ENCODE data around the gene RFX1. TPM values are rescaled to one million over a fixed set of nuclear protein-coding genes. Genes with fewer than 3 reads are reported as not detected.
"Not testable (repeated sequence)": the region's sequence is repeated elsewhere in the genome, so short reads cannot be mapped to it uniquely, and the experiment has no call there.

Gene RFX1
- polyA plus RNA-seq, 1 donor from 2014 or later = 2.2 TPM

DNA sequence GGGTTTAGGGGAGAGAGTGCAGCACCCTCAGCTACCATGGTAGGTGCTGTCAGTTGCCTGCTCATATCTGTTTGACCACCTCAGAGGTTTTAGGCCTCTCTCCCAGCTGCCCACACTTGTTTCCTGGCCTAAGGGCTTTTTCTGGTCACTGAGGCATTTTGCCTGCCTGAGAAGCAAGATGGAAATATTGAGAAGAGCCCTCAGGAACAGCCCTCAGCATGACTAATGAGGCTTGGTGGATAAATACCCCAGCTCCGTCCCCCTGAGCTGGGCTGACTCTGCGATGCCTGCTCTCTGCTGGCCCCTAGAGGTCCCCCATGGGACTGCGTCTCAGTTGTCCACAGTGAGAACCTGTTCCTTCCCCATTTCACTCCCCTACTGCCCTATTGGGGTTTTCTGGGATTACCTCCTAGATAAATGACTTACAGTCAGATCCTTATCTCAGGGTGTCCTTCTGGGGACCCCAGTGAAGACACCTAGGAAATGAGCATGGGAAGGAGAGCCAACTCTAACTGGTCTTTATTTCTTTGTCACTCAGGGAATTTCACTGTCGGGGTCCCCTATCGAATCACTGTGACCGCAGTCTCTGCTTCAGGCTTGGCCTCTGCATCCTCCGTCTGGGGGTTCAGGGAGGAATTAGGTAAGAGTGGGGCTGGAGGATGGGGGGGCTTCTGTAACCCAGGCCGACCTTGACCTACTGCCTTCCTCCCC, 42.5 kb upstream of the RFX1 start:
- Histone ChIP-seq H3K4me3 (ENCODE audit: low read length) (no peak overlapping the region), H3K9me2 (ENCODE audit: insufficient read depth, low read length) (no peaks in the 10 kb centered on the region), H3K4me2 (ENCODE audit: low read length) (no peak overlapping the region), H3K79me2 (replicated peaks; ENCODE audit: insufficient read depth, low read length) (no peaks in the 10 kb centered on the region), H3K9ac (ENCODE audit: low read length) (no peak overlapping the region), H3K9me3 (ENCODE audit: low read length) (no peaks in the 10 kb centered on the region), H4K20me1 (ENCODE audit: insufficient read depth) (no peaks in the 10 kb centered on the region), H2AFZ (ENCODE audit: low read depth, low read length) (no peak overlapping the region), H3F3A (ENCODE audit: insufficient read depth, low read length, poor library complexity, severe bottlenecking) (no peaks in the 10 kb centered on the region), H3K27ac (ENCODE audit: low read length) (no peak overlapping the region), H3K36me3 (ENCODE audit: insufficient read depth, low read length) (no peaks in the 10 kb centered on the region), H3K27me3 (ENCODE audit: insufficient read depth, low read depth, low read length) (no peaks in the 10 kb centered on the region)
- TF ChIP-seq, protein P1, sequence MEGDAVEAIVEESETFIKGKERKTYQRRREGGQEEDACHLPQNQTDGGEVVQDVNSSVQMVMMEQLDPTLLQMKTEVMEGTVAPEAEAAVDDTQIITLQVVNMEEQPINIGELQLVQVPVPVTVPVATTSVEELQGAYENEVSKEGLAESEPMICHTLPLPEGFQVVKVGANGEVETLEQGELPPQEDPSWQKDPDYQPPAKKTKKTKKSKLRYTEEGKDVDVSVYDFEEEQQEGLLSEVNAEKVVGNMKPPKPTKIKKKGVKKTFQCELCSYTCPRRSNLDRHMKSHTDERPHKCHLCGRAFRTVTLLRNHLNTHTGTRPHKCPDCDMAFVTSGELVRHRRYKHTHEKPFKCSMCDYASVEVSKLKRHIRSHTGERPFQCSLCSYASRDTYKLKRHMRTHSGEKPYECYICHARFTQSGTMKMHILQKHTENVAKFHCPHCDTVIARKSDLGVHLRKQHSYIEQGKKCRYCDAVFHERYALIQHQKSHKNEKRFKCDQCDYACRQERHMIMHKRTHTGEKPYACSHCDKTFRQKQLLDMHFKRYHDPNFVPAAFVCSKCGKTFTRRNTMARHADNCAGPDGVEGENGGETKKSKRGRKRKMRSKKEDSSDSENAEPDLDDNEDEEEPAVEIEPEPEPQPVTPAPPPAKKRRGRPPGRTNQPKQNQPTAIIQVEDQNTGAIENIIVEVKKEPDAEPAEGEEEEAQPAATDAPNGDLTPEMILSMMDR (IDR thresholded peaks at IDR 0.05; ENCODE audit: poor library complexity, severe bottlenecking) = peak; percentile 62
- TF ChIP-seq RAD21 (conservative IDR thresholded peaks at IDR 0.05) = no peak

DNA sequence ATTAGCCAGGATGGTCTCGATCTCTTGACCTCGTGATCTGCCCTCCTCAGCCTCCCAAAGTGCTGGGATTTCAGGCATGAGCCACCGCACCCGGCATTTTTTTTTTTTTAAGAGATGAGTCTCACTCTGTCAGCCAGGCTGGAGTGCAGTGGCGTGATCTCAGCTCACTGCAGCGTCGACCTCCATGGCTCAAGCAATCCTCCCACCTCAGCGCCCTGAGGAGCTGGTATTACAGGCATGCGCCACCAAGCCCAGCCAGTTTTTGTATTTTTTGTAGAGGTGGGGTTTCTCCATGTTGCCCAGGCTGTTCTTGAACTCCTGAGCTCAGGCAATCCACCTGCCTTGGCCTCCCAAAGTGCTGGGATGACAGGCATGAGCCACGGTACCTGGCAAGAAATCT, 41.7 kb upstream of the RFX1 start:
- not testable (repeated sequence) for H3K9me3 ChIP-seq (ENCODE audit: low read length); H3K9ac ChIP-seq (ENCODE audit: low read length); H3F3A ChIP-seq (ENCODE audit: insufficient read depth, low read length, poor library complexity, severe bottlenecking); H3K9me2 ChIP-seq (ENCODE audit: insufficient read depth, low read length); H3K27me3 ChIP-seq (ENCODE audit: insufficient read depth, low read depth, low read length); H4K20me1 ChIP-seq (ENCODE audit: insufficient read depth); H3K36me3 ChIP-seq (ENCODE audit: insufficient read depth, low read length); H3K27ac ChIP-seq (ENCODE audit: low read length); H3K4me3 ChIP-seq (ENCODE audit: low read length); H3K79me2 ChIP-seq (replicated peaks; ENCODE audit: insufficient read depth, low read length); H3K4me2 ChIP-seq (ENCODE audit: low read length); H2AFZ ChIP-seq (ENCODE audit: low read depth, low read length)

DNA sequence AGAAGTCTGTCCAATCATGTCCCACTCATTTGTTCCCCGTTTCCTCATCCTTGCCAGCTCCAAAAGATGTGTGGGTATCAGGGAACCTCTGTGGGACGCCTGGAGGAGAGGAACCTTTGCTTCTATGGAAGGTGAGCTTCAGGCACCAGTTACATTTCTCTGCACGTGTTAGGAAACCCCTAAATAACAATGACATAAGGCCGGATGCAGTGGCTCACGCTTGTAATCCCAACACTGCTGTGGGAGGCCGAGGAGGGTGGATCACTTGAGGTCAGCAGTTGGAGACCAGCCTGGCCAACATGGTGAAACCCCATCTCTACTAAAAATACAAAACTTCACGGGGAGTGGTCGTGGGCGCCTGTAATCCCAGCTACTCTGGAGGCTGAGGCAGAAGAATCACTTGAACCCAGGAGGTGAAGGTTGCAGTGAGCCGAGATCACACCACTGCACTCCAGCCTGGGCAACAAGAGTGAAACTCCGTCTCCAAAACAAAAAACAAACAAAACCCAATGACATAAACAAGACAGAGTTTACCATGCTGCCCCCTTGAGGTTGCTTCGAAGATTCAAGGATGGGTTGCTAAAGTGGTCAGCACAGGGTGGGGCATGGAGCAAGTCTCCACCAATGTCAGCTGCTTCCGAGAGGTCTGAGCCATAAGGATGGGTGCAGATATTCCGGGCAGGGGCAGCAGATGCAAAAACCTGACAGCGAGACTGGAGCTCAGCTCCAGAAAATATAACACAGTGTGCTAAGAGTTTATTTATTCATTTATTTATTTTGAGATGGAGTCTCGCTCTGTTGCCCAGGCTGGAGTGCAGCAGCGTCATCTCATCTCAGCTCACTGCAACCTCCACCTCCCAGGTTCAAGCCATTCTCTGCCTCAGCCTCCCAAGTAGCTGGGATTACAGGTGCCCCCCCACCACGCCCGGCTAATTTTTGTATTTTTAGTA, 36.8 kb upstream of the RFX1 start:
- H3K9ac ChIP-seq (ENCODE audit: low read length); H3K4me2 ChIP-seq (ENCODE audit: low read length): not testable (repeated sequence)

More for the DNA sequence above, 36.8 kb upstream of the RFX1 start:
- H3K9me3 ChIP-seq (ENCODE audit: low read length); H3K4me3 ChIP-seq (ENCODE audit: low read length); H3K79me2 ChIP-seq (replicated peaks; ENCODE audit: insufficient read depth, low read length); H3F3A ChIP-seq (ENCODE audit: insufficient read depth, low read length, poor library complexity, severe bottlenecking); H3K27me3 ChIP-seq (ENCODE audit: insufficient read depth, low read depth, low read length); H3K36me3 ChIP-seq (ENCODE audit: insufficient read depth, low read length); H3K9me2 ChIP-seq (ENCODE audit: insufficient read depth, low read length); H4K20me1 ChIP-seq (ENCODE audit: insufficient read depth); H3K27ac ChIP-seq (ENCODE audit: low read length); H2AFZ ChIP-seq (ENCODE audit: low read depth, low read length): not testable (repeated sequence)
- TF ChIP-seq, protein P1 (IDR thresholded peaks at IDR 0.05; ENCODE audit: poor library complexity, severe bottlenecking) = peak; percentile 45

All from neural cell (in vitro differentiated cells).